ENCODE results near the gene PLCL1. TPM values are rescaled to one million over a fixed set of nuclear protein-coding genes. Genes with fewer than 3 reads are reported as not detected.
"Not testable (repeated sequence)": the region's sequence is repeated elsewhere in the genome, so short reads cannot be mapped to it uniquely, and the experiment has no call there.

PLCL1 gene
- total RNA-seq, 3 donors from 2014 or later (not counting 1 experiment from before 2014, with no cell fraction given), result 0.86 to 2.8 (median 1.1) TPM

GRCh38 chr2:197828464-197829135, 24.2 kb downstream of the PLCL1 start:
- no peaks in the 10 kb centered on the region for H3K36me3 ChIP-seq (ENCODE audit: control insufficient read depth, insufficient read depth, low read length)
- ATAC-seq, result no peak
- H3K4me3 ChIP-seq (ENCODE audit: low read length), result no peak overlapping the region
- H3K27ac ChIP-seq (ENCODE audit: low read length), result no peak overlapping the region
- no peaks in the 10 kb centered on the region for H3K4me1 Mint-ChIP-seq
- DNase-seq, result no peak
- intact Hi-C loops (cut with micrococcal nuclease), result no loop called here
- no peak for TF ChIP-seq CTCF (IDR thresholded peaks at IDR 0.05)
- H3K9me3 ChIP-seq (ENCODE audit: control insufficient read depth, insufficient read depth, low read length), result no peaks in the 10 kb centered on the region
- no peaks in the 10 kb centered on the region for H3K36me3 Mint-ChIP-seq
- H3K4me1 ChIP-seq (ENCODE audit: control insufficient read depth, insufficient read depth, low read length), result no peaks in the 10 kb centered on the region
- no peaks in the 10 kb centered on the region for H3K27me3 ChIP-seq (ENCODE audit: control insufficient read depth, insufficient read depth, low read length)
- H3K27me3 Mint-ChIP-seq (ENCODE audit: low read depth in 2 of 2), result peaks cover 15 to 18% of the 10 kb centered on the region in 2 donors
- peaks cover 0 to 2% of the 10 kb centered on the region in 2 donors for H3K9me3 Mint-ChIP-seq
- WGBS (ENCODE audit: insufficient coverage), result no CpG with 5 or more reads among the region's 1 CpG
- no peak overlapping the region for H3K27ac Mint-ChIP-seq
- H3K4me3 Mint-ChIP-seq, result no peak overlapping the region

GRCh38 chr2:197834771-197835170, 30.4 kb downstream of the PLCL1 start:
- H3K27me3 Mint-ChIP-seq (ENCODE audit: low read depth in 2 of 2), result peaks cover 8 to 18% of the 10 kb centered on the region in 2 donors
- H3K9me3 ChIP-seq (ENCODE audit: control insufficient read depth, insufficient read depth, low read length); H3K36me3 Mint-ChIP-seq; H3K4me1 Mint-ChIP-seq; H3K4me1 ChIP-seq (ENCODE audit: control insufficient read depth, insufficient read depth, low read length); H3K36me3 ChIP-seq (ENCODE audit: control insufficient read depth, insufficient read depth, low read length); DNase-seq; H3K27ac Mint-ChIP-seq; H3K27me3 ChIP-seq (ENCODE audit: control insufficient read depth, insufficient read depth, low read length); ATAC-seq; H3K9me3 Mint-ChIP-seq; H3K27ac ChIP-seq (ENCODE audit: low read length); H3K4me3 Mint-ChIP-seq; intact Hi-C loops (cut with micrococcal nuclease); H3K4me3 ChIP-seq (ENCODE audit: low read length): not testable (repeated sequence)
- 86% methylated on average over 1 of the region's 2 CpGs for WGBS (ENCODE audit: insufficient coverage)

- no peaks in the 10 kb centered on the region for H3K9me3 ChIP-seq (ENCODE audit: control insufficient read depth, insufficient read depth, low read length)
- DNase-seq (no peak), ATAC-seq (no peak)
- H3K36me3 ChIP-seq (ENCODE audit: control insufficient read depth, insufficient read depth, low read length), result no peaks in the 10 kb centered on the region
- Mint-ChIP-seq H3K27me3 (ENCODE audit: low read depth in 2 of 2) (peaks cover 5 to 13% of the 10 kb centered on the region in 2 donors), H3K36me3 (no peaks in the 10 kb centered on the region), H3K27ac (no peak overlapping the region), H3K4me3 (no peak overlapping the region), H3K9me3 (peaks cover 0 to 4% of the 10 kb centered on the region in 2 donors), H3K4me1 (peaks cover 0 to 7% of the 10 kb centered on the region in 2 donors)
- H3K4me3 ChIP-seq (ENCODE audit: low read length), result no peak overlapping the region
- TF ChIP-seq CTCF (IDR thresholded peaks at IDR 0.05), result no peak
- intact Hi-C loops (cut with micrococcal nuclease), result no loop called here
- WGBS (ENCODE audit: insufficient coverage), result 93% methylated on average over 3 of the region's 4 CpGs
- H3K27me3 ChIP-seq (ENCODE audit: control insufficient read depth, insufficient read depth, low read length), result no peaks in the 10 kb centered on the region
- H3K4me1 ChIP-seq (ENCODE audit: control insufficient read depth, insufficient read depth, low read length), result no peaks in the 10 kb centered on the region
- H3K27ac ChIP-seq (ENCODE audit: low read length), result no peak overlapping the region
These were observed 30.9 kb downstream of the PLCL1 start for GRCh38 chr2:197835293-197835692.

- Mint-ChIP-seq H3K36me3 (no peaks in the 10 kb centered on the region), H3K27ac (peak overlapping the region in 1 of 2 donors; percentile 44), H3K4me3 (no peak overlapping the region), H3K9me3 (peaks cover 0 to 6% of the 10 kb centered on the region in 2 donors), H3K4me1 (peaks cover 0 to 7% of the 10 kb centered on the region in 2 donors), H3K27me3 (ENCODE audit: low read depth in 2 of 2) (peaks cover 4 to 11% of the 10 kb centered on the region in 2 donors)
- DNase-seq (peak in 1 of 2 donors; percentile 66), ATAC-seq (peak; percentile 40 to 75 (median 55))
- no peak for TF ChIP-seq CTCF (IDR thresholded peaks at IDR 0.05)
- intact Hi-C loops (cut with micrococcal nuclease), result no loop called here
- Histone ChIP-seq H3K27ac (ENCODE audit: low read length) (no peak overlapping the region), H3K4me3 (ENCODE audit: low read length) (no peak overlapping the region), H3K36me3 (ENCODE audit: control insufficient read depth, insufficient read depth, low read length) (no peaks in the 10 kb centered on the region), H3K4me1 (ENCODE audit: control insufficient read depth, insufficient read depth, low read length) (no peaks in the 10 kb centered on the region), H3K9me3 (ENCODE audit: control insufficient read depth, insufficient read depth, low read length) (no peaks in the 10 kb centered on the region), H3K27me3 (ENCODE audit: control insufficient read depth, insufficient read depth, low read length) (no peaks in the 10 kb centered on the region)
- 6% methylated on average over 4 of the region's 5 CpGs for WGBS (ENCODE audit: insufficient coverage)
These were observed 33.6 kb downstream of the PLCL1 start for GRCh38 chr2:197838036-197838435.
